K562 (cell line): ENCODE measurements around the gene HBQ1. TPM values are rescaled to one million over a fixed set of nuclear protein-coding genes. Genes with fewer than 3 reads are reported as not detected.

Experiments
- BACH1 ChIP-seq: fragments of 200-800 bp; sonication (Bioruptor generic); IDR thresholded peaks from 2 replicates; pipeline ENCODE4 v1.6.1; 2016; ENCODE audit warnings: missing genetic modification characterization, missing compliant biosample characterization
- BCL6 ChIP-seq: fragments of 250-450 bp; sonication (Bioruptor Pico); IDR thresholded peaks from 2 replicates; pipeline ENCODE4 v1.4.0; 2020
- CBX8 ChIP-seq: fragments of 200-600 bp; sonication (generic); IDR thresholded peaks from 2 replicates; pipeline ENCODE4 v1.6.1; 2012; ENCODE audit warnings: borderline replicate concordance, mixed run types, low read depth, mild to moderate bottlenecking, moderate library complexity, mixed read lengths, low read length, control low read depth, inconsistent platforms; ENCODE audit not compliant: poor library complexity, severe bottlenecking; ENCODE audit errors: extremely low read depth
- CCNT2 ChIP-seq: IDR thresholded peaks from 2 replicates; pipeline ENCODE4 v1.6.1; 2011; ENCODE audit warnings: borderline replicate concordance, low read depth, mild to moderate bottlenecking, moderate library complexity, mixed read lengths, low read length; ENCODE audit not compliant: insufficient read length; ENCODE audit errors: extremely low read depth
- EHMT2 ChIP-seq: fragments of 450-650 bp; IDR thresholded peaks from 2 replicates; pipeline ENCODE4 v1.6.1; 2018; ENCODE audit warnings: antibody characterized with exemption
- FIP1L1 ChIP-seq: fragments of 200-400 bp; formaldehyde crosslinking; IDR thresholded peaks from 2 replicates; pipeline ENCODE4 v1.6.1; 2018; ENCODE audit warnings: mild to moderate bottlenecking, low read depth, low read length; ENCODE audit not compliant: poor library complexity, severe bottlenecking
- HDAC3 ChIP-seq: fragments of 450-650 bp; IDR thresholded peaks from 2 replicates; pipeline ENCODE4 v1.6.1; 2018; ENCODE audit warnings: borderline replicate concordance, mild to moderate bottlenecking, moderate library complexity; ENCODE audit not compliant: partially characterized antibody
- NR0B1 ChIP-seq: fragments of 450-650 bp; IDR thresholded peaks from one replicate; pipeline ENCODE4 v1.6.1; 2018; ENCODE audit warnings: mild to moderate bottlenecking, moderate library complexity; ENCODE audit not compliant: partially characterized antibody
- NR4A1 ChIP-seq, 2 experiments: fragments of 250-450 bp in 1 of 2; fragments of 450-650 bp in 1 of 2; sonication (Bioruptor Pico) in 1 of 2; IDR thresholded peaks; 2 replicates each; pipeline versions ENCODE4 v1.4.0 to v1.6.1; 2016 to 2020; ENCODE audit warnings: mild to moderate bottlenecking in 2 of 2, missing compliant biosample characterization in 1 of 2, missing genetic modification characterization in 1 of 2, moderate library complexity in 1 of 2
- RBM25 ChIP-seq: fragments of 200-400 bp; formaldehyde crosslinking; IDR thresholded peaks from 2 replicates; pipeline ENCODE4 v1.6.1; 2018; ENCODE audit warnings: low read length, low read depth, moderate library complexity; ENCODE audit not compliant: severe bottlenecking
- SAFB ChIP-seq: fragments of 200-400 bp; formaldehyde crosslinking; IDR thresholded peaks from 2 replicates; pipeline ENCODE4 v1.6.1; 2017; ENCODE audit warnings: low read depth, low read length, borderline replicate concordance
- SIRT6 ChIP-seq: IDR thresholded peaks from one replicate; pipeline ENCODE4 v1.6.1; 2012; ENCODE audit warnings: low read depth, mild to moderate bottlenecking, control low read depth, inconsistent platforms, low read length, moderate library complexity
- SMAD3 ChIP-seq: fragments of 450-650 bp; formaldehyde crosslinking; conservative IDR thresholded peaks from 2 replicates; pipeline ENCODE4 v1.4.0; 2020; ENCODE audit warnings: mild to moderate bottlenecking
- SOX6 ChIP-seq: fragments of 450-650 bp; IDR thresholded peaks from 2 replicates; pipeline ENCODE4 v1.6.1; 2014; ENCODE audit warnings: mild to moderate bottlenecking
- ZNF174 ChIP-seq: fragments of 250-450 bp; sonication (Bioruptor Pico); IDR thresholded peaks from 2 replicates; pipeline ENCODE4 v1.4.0; 2020; ENCODE audit warnings: mild to moderate bottlenecking
- ZNF431 ChIP-seq: sonication (generic); formaldehyde crosslinking; IDR thresholded peaks from 2 replicates; pipeline ENCODE4 v1.8.0; 2022; ENCODE audit warnings: mild to moderate bottlenecking, missing genetic modification reagents
- ZNF830 ChIP-seq: fragments of 250-450 bp; sonication (Bioruptor Pico); IDR thresholded peaks from 2 replicates; pipeline ENCODE4 v1.5.0; 2021; ENCODE audit warnings: mild to moderate bottlenecking
- polyA plus RNA-seq, 8 experiments: library from polyadenylated mRNA; depleted of rRNA in 4 of 8; stranded (reverse) in 5 of 8; unstranded in 3 of 8; fragments of >200 nt; fragmentation: Nextera tagmentation in 2 of 8; fragmentation: Illumina TruSeq in 1 of 8; extraction: Ambion mirVana in 2 of 8; extraction: Trizol in 1 of 8; gene quantifications; 2 replicates each; pipeline versions ENCODE4 v1.2.1 to v1.2.3, GENCODE V29; 2011 to 2014; ENCODE audit warnings: inconsistent platforms in 1 of 8, missing spikeins in 1 of 8
- total RNA-seq, 7 experiments: library from RNA; depleted of rRNA in 6 of 7; stranded (reverse); fragments of >200 nt in 6 of 7; fragmentation: Illumina TruSeq in 2 of 7; extraction: Trizol in 2 of 7; gene quantifications; 2 replicates each; pipeline versions ENCODE4 v1.2.1 to v1.2.3, GENCODE V29; 2011 to 2021; ENCODE audit warnings: low replicate concordance in 1 of 7
- TF ChIP-seq, protein P1 (sequence below): fragments of 250-450 bp; sonication (Bioruptor Pico); IDR thresholded peaks from 2 replicates; pipeline ENCODE4 v1.9.0; 2021; ENCODE audit warnings: mild to moderate bottlenecking
- TF ChIP-seq, protein P2 (sequence below), 2 experiments: fragments of 450-650 bp; IDR thresholded peaks; 2 replicates each; pipeline ENCODE4 v1.6.1; 2016
- TF ChIP-seq, protein P3 (sequence below): sonication (generic); formaldehyde crosslinking; IDR thresholded peaks from 2 replicates; pipeline ENCODE4 v1.9.0; 2022; ENCODE audit warnings: mild to moderate bottlenecking, missing genetic modification reagents
- TF ChIP-seq, protein P4 (sequence below): conservative IDR thresholded peaks from 2 replicates; pipeline ENCODE4 v1.6.1; 2011; ENCODE audit warnings: low read depth, mild to moderate bottlenecking, low read length; ENCODE audit not compliant: control insufficient read depth

HBQ1 gene
- total and polyA plus RNA-seq, 9 of the 15 experiments (the other 6 are each of a cell fraction or from before 2014, with no cell fraction given) = 2.3 to 190 (median 19.8) TPM

- peak; percentile 98 for TF ChIP-seq FIP1L1
- TF ChIP-seq, protein P1, sequence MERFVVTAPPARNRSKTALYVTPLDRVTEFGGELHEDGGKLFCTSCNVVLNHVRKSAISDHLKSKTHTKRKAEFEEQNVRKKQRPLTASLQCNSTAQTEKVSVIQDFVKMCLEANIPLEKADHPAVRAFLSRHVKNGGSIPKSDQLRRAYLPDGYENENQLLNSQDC (CRISPR knock-in tag) = no peak
- 0 out of 2 replicates have a peak, but pooled peaks have one; percentile 80 for TF ChIP-seq ZNF830 (CRISPR knock-in tag)
- peak; percentile 73 for TF ChIP-seq SOX6
- no peak for TF ChIP-seq CBX8
- no peak for TF ChIP-seq BACH1 (tag)
- peak; percentile 99 for TF ChIP-seq RBM25
- TF ChIP-seq, protein P2, sequence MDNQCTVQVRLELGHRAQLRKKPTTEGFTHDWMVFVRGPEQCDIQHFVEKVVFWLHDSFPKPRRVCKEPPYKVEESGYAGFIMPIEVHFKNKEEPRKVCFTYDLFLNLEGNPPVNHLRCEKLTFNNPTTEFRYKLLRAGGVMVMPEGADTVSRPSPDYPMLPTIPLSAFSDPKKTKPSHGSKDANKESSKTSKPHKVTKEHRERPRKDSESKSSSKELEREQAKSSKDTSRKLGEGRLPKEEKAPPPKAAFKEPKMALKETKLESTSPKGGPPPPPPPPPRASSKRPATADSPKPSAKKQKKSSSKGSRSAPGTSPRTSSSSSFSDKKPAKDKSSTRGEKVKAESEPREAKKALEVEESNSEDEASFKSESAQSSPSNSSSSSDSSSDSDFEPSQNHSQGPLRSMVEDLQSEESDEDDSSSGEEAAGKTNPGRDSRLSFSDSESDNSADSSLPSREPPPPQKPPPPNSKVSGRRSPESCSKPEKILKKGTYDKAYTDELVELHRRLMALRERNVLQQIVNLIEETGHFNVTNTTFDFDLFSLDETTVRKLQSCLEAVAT (IDR thresholded peaks at IDR 0.05) = no peak
- no peak for TF ChIP-seq ZNF174 (CRISPR knock-in tag)
- peak; percentile 85 for TF ChIP-seq CCNT2
- no peak for TF ChIP-seq NR0B1
- TF ChIP-seq, protein P3, sequence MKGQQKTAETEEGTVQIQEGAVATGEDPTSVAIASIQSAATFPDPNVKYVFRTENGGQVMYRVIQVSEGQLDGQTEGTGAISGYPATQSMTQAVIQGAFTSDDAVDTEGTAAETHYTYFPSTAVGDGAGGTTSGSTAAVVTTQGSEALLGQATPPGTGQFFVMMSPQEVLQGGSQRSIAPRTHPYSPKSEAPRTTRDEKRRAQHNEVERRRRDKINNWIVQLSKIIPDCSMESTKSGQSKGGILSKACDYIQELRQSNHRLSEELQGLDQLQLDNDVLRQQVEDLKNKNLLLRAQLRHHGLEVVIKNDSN = peak; percentile 62; the same call in 1 of the 2 replicates
- no peak for TF ChIP-seq SMAD3 (CRISPR knock-in tag)
- TF ChIP-seq BCL6 (CRISPR knock-in tag) = no peak
- peak; percentile 87 for TF ChIP-seq SAFB
- TF ChIP-seq EHMT2 = no peak
- TF ChIP-seq NR4A1 (CRISPR knock-in tag; IDR thresholded peaks at IDR 0.05) = no peak; the same call in 1 of the 2 replicates
- peak; percentile 90 for TF ChIP-seq NR4A1 (tag; IDR thresholded peaks at IDR 0.05)
- TF ChIP-seq SIRT6 = no peak
- TF ChIP-seq, protein P4, sequence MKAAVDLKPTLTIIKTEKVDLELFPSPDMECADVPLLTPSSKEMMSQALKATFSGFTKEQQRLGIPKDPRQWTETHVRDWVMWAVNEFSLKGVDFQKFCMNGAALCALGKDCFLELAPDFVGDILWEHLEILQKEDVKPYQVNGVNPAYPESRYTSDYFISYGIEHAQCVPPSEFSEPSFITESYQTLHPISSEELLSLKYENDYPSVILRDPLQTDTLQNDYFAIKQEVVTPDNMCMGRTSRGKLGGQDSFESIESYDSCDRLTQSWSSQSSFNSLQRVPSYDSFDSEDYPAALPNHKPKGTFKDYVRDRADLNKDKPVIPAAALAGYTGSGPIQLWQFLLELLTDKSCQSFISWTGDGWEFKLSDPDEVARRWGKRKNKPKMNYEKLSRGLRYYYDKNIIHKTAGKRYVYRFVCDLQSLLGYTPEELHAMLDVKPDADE = no peak; the same call in 1 of the 2 replicates
- no peak for TF ChIP-seq HDAC3
- TF ChIP-seq ZNF431 (CRISPR knock-in tag) = peak; percentile 99
Observed at GRCh38 chr16:180681-181564, 664 bp downstream of the HBQ1 start (continued).
